ENCODE data around the gene CAMSAP3. TPM values are rescaled to one million over a fixed set of nuclear protein-coding genes. Genes with fewer than 3 reads are reported as not detected.

Gene CAMSAP3
- total RNA-seq, 1 experiment from 2014 or later, result 28.4 TPM

- no peak overlapping the region for H2AK5ac ChIP-seq (ENCODE audit: insufficient read length, low read length)
- peaks cover 20 to 45% (median 42%) of the 10 kb centered on the region in 3 experiments for H3K36me3 Mint-ChIP-seq (ENCODE audit: insufficient read depth in 1 of 3, low read depth in 3 of 3)
- no peak overlapping the region for H3K56ac ChIP-seq (ENCODE audit: insufficient read length, low read depth, low read length)
- no peaks in the 10 kb centered on the region for H4K20me1 ChIP-seq (ENCODE audit: control insufficient read depth, insufficient read depth, insufficient read length)
- H2BK15ac ChIP-seq (ENCODE audit: low read depth, low read length), result no peak overlapping the region
- no peak overlapping the region for H3K9ac ChIP-seq (ENCODE audit: extremely low read depth, insufficient read length, low read length)
- H2BK20ac ChIP-seq (ENCODE audit: low read depth, low read length, poor library complexity, severe bottlenecking), result no peak overlapping the region
- H3K4me3 Mint-ChIP-seq, result no peak overlapping the region
- H3K4ac ChIP-seq (ENCODE audit: low read depth, low read length), result no peak overlapping the region
- H3K9me3 ChIP-seq (ENCODE audit: control insufficient read depth, low read depth, low read length), result no peaks in the 10 kb centered on the region
- TF ChIP-seq CTCF (conservative IDR thresholded peaks at IDR 0.05), result no peak
- no peak overlapping the region for H4K5ac ChIP-seq (ENCODE audit: insufficient read length, low read depth, low read length)
- no peaks in the 10 kb centered on the region for H3K4me1 ChIP-seq (ENCODE audit: insufficient read depth, low read length)
- H3K27ac ChIP-seq (ENCODE audit: insufficient read length, low read depth, low read length), result no peak overlapping the region
- no peaks in the 10 kb centered on the region for H3K4me1 Mint-ChIP-seq
- no peaks in the 10 kb centered on the region for H3K27me3 ChIP-seq (ENCODE audit: insufficient read depth, low read length)
- no peaks in the 10 kb centered on the region for H3K9me3 Mint-ChIP-seq
- no peak overlapping the region for H4K8ac ChIP-seq (replicated peaks; ENCODE audit: insufficient read length, low read depth, low read length)
- no peak overlapping the region for H3K27ac Mint-ChIP-seq
- no peak overlapping the region for H3K4me2 ChIP-seq (ENCODE audit: insufficient read depth, insufficient read length, low read length)
- H3K27me3 Mint-ChIP-seq (ENCODE audit: low read depth), result no peaks in the 10 kb centered on the region
- H2BK12ac ChIP-seq (ENCODE audit: insufficient read length, low read depth, low read length), result no peak overlapping the region
- no peak overlapping the region for H3K18ac ChIP-seq (ENCODE audit: insufficient read length, low read depth, low read length)
- no peak overlapping the region for H2BK5ac ChIP-seq (ENCODE audit: insufficient read length, low read length)
- no peaks in the 10 kb centered on the region for H3K79me2 ChIP-seq (ENCODE audit: insufficient read depth, low read length)
- H3K23me2 ChIP-seq (ENCODE audit: insufficient read length, low read depth, low read length, poor library complexity, severe bottlenecking), result no peaks in the 10 kb centered on the region
- H4K91ac ChIP-seq (ENCODE audit: insufficient read length, low read depth, low read length), result no peak overlapping the region
- no peak overlapping the region for H3T11ph ChIP-seq (ENCODE audit: low read length)
- H2AFZ ChIP-seq (ENCODE audit: low read length), result no peak overlapping the region
- no peak overlapping the region for H2BK120ac ChIP-seq (ENCODE audit: low read depth, low read length, poor library complexity, severe bottlenecking)
- H3K14ac ChIP-seq (ENCODE audit: insufficient read depth, low read length), result no peak overlapping the region
- no CpG with 5 or more reads among the region's 12 CpGs for WGBS (ENCODE audit: extremely low coverage, insufficient read length, low lambda C conversion rate)
- DNase-seq, result no peak
- H3K23ac ChIP-seq (ENCODE audit: insufficient read length, low read depth, low read length), result no peak overlapping the region
- H3K79me1 ChIP-seq (ENCODE audit: insufficient read depth, low read depth, low read length, poor library complexity, severe bottlenecking), result no peaks in the 10 kb centered on the region
Measured at GRCh38 chr19:7617172-7617571, 21.5 kb downstream of the CAMSAP3 start.

All from H9 (cell line).